Stimulated activated naive CD8-positive, alpha-beta T cell treated with anti-CD3 and anti-CD28 coated beads, Interleukin-15, Interleukin-2, amounts not matched to agents 100 ng/mL and 50 ng/mL, for 24 hours (primary cell): ENCODE measurements around the gene AKT3.
"Not testable (repeated sequence)": the region's sequence is repeated elsewhere in the genome, so short reads cannot be mapped to it uniquely, and the experiment has no call there.

Experiments
- H3K27ac Mint-ChIP-seq: one replicate; pipeline ENCODE4 v1.8.0; 2021; ENCODE audit warnings: mild to moderate bottlenecking, mixed read lengths
- H3K27me3 Mint-ChIP-seq: one replicate; pipeline ENCODE4 v1.8.0; 2021; ENCODE audit warnings: mixed read lengths
- H3K36me3 Mint-ChIP-seq: one replicate; pipeline ENCODE4 v1.8.0; 2021; ENCODE audit warnings: low read depth, mixed read lengths
- H3K4me1 Mint-ChIP-seq: one replicate; pipeline ENCODE4 v1.8.0; 2021; ENCODE audit warnings: low read depth, mixed read lengths
- H3K4me3 Mint-ChIP-seq: one replicate; pipeline ENCODE4 v1.8.0; 2021; ENCODE audit warnings: mild to moderate bottlenecking, mixed read lengths
- H3K9me3 Mint-ChIP-seq: one replicate; pipeline ENCODE4 v1.8.0; 2021; ENCODE audit warnings: mixed read lengths

AKT3 gene

DNA sequence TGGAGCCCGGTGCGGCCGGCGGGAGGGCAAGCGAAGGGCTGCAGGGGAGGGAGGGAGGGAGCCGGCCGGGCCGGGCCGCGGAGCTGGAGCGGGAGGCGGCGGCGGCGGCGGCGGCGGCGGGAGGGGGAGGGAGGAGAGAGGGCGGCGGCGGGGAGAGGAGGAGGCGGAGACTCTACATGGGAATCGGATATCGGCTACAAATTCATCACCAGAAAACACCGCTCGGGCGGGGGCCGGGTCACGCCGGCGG lies at the start of gene AKT3:
Gene AKT3, minus strand, starts transcription at position 42 of the 250 bp plus-strand sequence. CDS start 7,073 bp downstream, outside the sequence.
- no peaks in the 10 kb centered on the region for H3K9me3 Mint-ChIP-seq
- H3K27me3 Mint-ChIP-seq: no peaks in the 10 kb centered on the region
- peak within 1 kb of the TSS; percentile 94 for H3K4me3 Mint-ChIP-seq
- H3K36me3 Mint-ChIP-seq: no peaks in the 10 kb centered on the region
- peaks cover 49% of the 10 kb centered on the region for H3K4me1 Mint-ChIP-seq
- peak within 1 kb of the TSS; percentile 96 for H3K27ac Mint-ChIP-seq

DNA sequence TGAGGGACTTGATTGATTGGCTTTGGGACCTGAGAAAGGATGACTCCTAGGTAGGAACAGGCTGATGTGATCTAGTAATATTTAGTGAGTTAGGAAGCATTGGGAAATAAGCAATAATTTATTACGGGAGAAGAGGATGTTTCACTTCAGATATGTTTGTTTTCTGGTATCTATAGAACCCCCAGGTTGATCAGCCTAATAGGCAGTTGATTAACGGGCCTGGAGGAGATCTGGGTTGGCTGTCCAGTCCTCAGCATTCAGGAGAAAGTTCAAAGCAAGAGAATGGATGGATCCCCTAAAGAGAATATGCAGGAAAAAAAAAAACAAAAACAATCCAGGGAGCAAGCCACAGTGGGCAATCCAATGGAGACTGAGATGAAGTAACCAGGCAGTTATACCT lies 48.2 kb upstream of the AKT3 start:
- no peak overlapping the region for H3K4me3 Mint-ChIP-seq
- H3K4me1 Mint-ChIP-seq: no peaks in the 10 kb centered on the region
- H3K27me3 Mint-ChIP-seq: peaks cover 24% of the 10 kb centered on the region
- no peaks in the 10 kb centered on the region for H3K36me3 Mint-ChIP-seq
- no peaks in the 10 kb centered on the region for H3K9me3 Mint-ChIP-seq
- no peak overlapping the region for H3K27ac Mint-ChIP-seq

DNA sequence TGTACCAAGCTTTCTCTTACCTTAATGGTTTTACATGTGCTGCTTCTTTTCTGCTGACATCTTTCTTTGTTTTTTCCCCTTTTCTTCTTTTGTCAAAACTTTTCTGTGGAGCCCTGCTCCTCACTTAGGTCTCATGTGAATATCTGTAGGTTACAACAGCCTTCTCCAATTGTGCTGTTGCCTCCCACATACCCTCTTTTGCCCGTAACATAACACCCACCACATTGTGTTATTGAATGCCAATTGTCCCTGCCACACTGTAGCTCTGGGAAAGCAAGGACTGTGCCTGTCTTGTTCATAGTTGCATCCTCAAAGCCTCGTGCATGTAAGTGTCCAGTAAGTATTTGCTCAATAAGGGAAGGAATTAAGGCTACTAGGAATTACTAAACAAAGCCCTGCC lies 46.3 kb upstream of the AKT3 start:
- no peak overlapping the region for H3K4me3 Mint-ChIP-seq
- H3K9me3 Mint-ChIP-seq: no peaks in the 10 kb centered on the region
- H3K27ac Mint-ChIP-seq: no peak overlapping the region
- H3K36me3 Mint-ChIP-seq: no peaks in the 10 kb centered on the region
- no peaks in the 10 kb centered on the region for H3K4me1 Mint-ChIP-seq
- H3K27me3 Mint-ChIP-seq: peaks cover 17% of the 10 kb centered on the region

DNA sequence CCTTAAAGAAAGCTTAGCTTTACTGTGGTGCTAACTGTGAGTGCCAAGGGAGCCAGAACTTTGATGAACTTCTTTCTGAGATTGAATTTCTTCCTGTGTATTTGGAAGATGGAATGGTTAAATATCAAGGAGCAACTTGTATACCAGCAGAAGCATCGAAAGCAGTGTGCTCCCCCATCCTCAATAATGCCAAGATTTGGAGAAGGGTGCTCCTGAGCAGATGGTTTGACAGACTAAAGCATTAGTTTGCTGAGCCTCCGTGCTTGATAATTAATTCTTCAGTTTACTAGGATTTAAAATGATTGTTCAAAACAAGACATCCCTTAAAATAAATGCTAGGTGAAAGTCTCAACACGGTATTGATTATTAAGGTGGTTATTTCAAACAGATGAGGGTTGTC lies 42.4 kb upstream of the AKT3 start:
- no peak overlapping the region for H3K4me3 Mint-ChIP-seq
- H3K9me3 Mint-ChIP-seq: no peaks in the 10 kb centered on the region
- peaks cover 12% of the 10 kb centered on the region for H3K27me3 Mint-ChIP-seq
- no peak overlapping the region for H3K27ac Mint-ChIP-seq
- H3K4me1 Mint-ChIP-seq: no peaks in the 10 kb centered on the region
- H3K36me3 Mint-ChIP-seq: no peaks in the 10 kb centered on the region

DNA sequence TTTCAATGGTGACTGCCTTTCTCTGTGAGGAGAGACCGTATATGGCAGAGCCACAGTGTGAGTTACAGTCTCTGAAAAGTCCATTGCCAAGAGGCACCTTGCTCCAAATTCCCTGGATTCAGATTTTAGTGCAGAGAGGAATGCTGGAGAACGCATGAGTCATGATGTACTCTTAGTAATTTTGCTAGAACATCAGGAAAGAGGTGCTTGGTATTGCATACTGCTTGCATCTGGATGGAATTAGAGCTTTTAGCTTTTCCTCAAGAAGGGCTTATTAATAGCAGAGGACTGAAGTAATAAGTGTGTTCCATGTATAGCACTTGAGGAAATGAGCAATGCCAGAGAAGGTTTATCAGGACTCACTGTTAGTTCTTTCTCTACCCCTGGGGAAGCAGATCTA lies 40.5 kb upstream of the AKT3 start:
- Mint-ChIP-seq H3K4me1 (no peaks in the 10 kb centered on the region), H3K9me3 (no peaks in the 10 kb centered on the region), H3K27ac (no peak overlapping the region)

DNA sequence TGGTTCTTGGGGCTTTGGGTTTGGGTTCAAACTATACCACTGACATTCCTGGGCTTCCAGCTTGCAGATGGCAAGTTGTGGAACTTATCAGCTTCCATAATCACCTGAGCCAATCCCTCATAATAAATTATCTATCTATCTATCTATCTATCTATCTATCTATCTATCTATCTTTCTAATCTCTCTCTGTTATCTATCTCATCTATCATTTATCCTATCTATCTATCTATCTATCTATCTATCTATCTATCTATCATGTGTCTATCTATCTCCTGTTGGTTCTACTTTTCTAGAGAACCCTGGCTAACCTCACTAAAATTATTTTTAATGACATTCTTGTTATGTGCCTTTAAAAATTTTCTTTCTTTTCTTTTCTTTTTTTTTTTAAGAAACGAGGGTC lies 35.8 kb upstream of the AKT3 start:
- no peaks in the 10 kb centered on the region for H3K9me3 Mint-ChIP-seq
- no peaks in the 10 kb centered on the region for H3K36me3 Mint-ChIP-seq
- no peaks in the 10 kb centered on the region for H3K27me3 Mint-ChIP-seq
- H3K4me3 Mint-ChIP-seq: no peak overlapping the region
- no peaks in the 10 kb centered on the region for H3K4me1 Mint-ChIP-seq
- no peak overlapping the region for H3K27ac Mint-ChIP-seq

More for the DNA sequence above, 40.5 kb upstream of the AKT3 start:
- H3K4me3 Mint-ChIP-seq: no peak overlapping the region
- H3K36me3 Mint-ChIP-seq: no peaks in the 10 kb centered on the region
- peaks cover 3% of the 10 kb centered on the region for H3K27me3 Mint-ChIP-seq

DNA sequence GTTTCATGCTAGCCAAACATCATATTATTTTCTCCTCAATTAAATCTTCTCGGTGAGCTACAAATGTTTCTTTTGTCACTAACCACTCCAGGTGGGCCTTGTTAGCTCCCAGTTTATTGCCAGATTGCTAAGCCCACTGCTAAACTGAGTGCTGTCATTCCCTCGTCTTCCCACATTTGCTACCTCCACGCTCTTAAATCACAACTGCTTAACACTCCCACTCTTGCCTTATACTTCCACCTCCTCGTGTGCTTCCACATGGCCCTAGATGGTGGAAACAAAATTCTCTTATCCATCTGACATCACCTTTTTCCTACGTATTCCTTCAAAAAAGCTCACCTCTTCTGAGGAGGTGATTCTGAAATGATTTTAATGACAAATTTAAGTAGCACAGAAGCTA lies 34.6 kb upstream of the AKT3 start:
- H3K36me3 Mint-ChIP-seq: no peaks in the 10 kb centered on the region
- H3K27ac Mint-ChIP-seq: no peak overlapping the region

DNA sequence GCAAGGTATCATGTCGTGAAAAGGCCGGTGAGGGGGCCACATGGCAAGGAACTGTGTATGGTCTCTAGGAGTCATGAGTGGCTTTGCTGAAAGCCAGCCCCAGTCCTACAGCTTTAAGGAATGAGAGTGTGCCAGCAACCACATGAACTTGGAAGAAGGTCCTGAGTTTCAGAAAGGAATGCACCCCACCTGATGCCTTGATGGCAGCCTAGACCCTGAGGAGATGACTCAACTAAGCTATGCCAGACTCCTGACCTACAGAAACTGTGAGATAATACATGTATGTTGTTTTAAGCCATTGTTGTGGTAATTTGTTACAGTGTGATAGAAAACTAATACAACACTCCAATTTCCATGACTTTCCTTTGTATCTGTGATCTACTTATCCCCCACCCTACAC lies 33.5 kb upstream of the AKT3 start:
- Mint-ChIP-seq H3K4me1 (no peaks in the 10 kb centered on the region), H3K27ac (no peak overlapping the region), H3K9me3 (no peaks in the 10 kb centered on the region), H3K36me3 (no peaks in the 10 kb centered on the region), H3K27me3 (peaks cover 6% of the 10 kb centered on the region), H3K4me3 (no peak overlapping the region)

More for the DNA sequence above, 34.6 kb upstream of the AKT3 start:
- Mint-ChIP-seq H3K4me3 (no peak overlapping the region), H3K4me1 (no peaks in the 10 kb centered on the region), H3K9me3 (no peaks in the 10 kb centered on the region), H3K27me3 (peaks cover 5% of the 10 kb centered on the region)

DNA sequence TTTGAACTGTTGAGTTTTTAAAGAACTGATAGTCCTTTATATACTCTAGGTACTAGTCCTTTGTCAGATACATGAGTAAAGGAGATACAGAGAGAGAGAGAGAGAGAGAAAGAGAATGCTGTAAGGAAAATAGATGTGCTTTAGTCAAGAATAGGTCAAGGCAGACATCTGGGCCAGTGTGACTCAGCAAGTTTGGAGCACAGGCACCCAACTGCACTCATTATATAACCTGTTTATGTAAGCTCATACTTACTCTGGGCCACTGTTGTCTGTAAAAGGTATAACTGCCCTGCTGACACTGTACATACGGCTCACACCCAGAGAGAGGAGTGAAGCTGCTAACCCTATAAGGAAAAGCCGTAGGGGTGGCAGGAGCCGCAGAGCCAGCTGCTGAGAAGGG lies 32.2 kb upstream of the AKT3 start:
- Mint-ChIP-seq H3K27ac (no peak overlapping the region), H3K4me1 (no peaks in the 10 kb centered on the region), H3K27me3 (peaks cover 6% of the 10 kb centered on the region), H3K4me3 (no peak overlapping the region), H3K36me3 (no peaks in the 10 kb centered on the region), H3K9me3 (no peaks in the 10 kb centered on the region)

DNA sequence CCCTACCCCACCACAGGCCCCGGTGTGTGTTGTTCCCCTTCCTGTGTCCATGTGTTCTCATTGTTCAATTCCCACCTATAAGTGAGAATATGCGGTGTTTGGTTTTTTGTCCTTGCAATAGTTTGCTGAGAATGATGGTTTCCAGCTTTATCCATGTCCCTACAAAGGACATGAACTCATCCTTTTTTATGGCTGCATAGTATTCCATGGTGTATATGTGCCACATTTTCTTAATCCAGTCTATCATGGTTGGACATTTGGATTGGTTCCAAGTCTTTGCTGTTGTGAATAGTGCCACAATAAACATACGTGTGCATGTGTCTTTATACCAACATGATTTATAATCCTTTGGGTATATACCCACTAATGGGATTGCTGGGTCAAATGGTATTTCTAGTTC lies 27.0 kb upstream of the AKT3 start:
- not testable (repeated sequence) for H3K4me1 Mint-ChIP-seq, H3K27me3 Mint-ChIP-seq, H3K4me3 Mint-ChIP-seq, H3K36me3 Mint-ChIP-seq, H3K27ac Mint-ChIP-seq
- H3K9me3 Mint-ChIP-seq: peaks cover 15% of the 10 kb centered on the region

DNA sequence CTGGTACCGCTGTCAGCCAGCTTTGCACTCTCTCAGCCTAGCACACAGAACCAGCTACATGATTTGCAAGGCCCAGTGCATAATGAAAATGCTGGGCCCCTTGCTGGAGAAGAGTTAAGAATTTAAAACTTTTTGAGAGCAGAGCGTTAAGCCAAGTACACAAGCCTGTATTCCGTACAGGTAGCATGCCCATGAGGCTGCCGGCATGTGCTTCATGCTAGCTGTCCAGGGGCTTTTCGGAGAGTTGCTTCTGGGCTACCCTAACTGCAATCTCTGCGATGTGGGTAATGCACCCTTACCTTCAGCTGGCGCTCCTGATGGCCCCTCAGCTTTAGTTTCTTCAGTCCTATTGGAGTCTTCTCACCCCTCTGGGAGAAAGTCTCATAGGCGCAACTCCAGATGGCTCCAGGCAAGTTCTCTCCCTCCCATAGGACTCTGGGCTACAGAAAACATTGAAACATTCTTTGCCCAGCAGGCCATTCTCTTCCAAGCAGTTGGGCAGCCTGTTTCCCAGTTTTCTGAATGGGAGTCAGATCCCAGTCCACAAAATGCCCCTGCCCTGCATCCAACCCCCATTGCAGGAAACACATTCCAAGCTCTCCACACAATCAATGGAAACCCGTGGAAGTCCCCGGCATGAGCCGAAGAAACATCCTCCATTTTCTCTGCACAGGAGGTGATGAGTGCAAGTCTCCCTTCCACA lies 5.7 kb upstream of the AKT3 start:
- peaks cover 15% of the 10 kb centered on the region for H3K27me3 Mint-ChIP-seq
- H3K4me3 Mint-ChIP-seq: no peak overlapping the region
- no peak overlapping the region for H3K27ac Mint-ChIP-seq
- H3K36me3 Mint-ChIP-seq: no peaks in the 10 kb centered on the region
- H3K9me3 Mint-ChIP-seq: no peaks in the 10 kb centered on the region
- H3K4me1 Mint-ChIP-seq: peaks cover 24% of the 10 kb centered on the region

DNA sequence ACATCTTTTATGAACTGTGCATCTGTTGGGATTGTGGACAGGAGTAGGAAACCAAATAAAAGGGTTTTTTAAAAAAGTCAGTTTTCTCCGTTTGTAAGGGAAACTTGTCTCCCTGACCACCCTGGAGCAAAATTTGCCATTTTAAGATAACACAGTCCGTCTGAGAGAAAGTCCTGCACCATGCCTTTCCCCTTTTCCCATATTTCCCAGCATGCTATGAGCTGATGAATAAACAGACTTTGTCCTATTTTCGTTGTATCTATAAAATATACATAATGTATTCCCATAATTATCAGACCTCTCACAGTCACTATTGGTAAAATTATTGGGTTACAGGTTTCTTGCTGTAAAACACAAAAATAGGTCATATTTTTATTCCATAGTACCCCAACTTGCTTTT lies 1.7 kb upstream of the AKT3 start:
- H3K4me1 Mint-ChIP-seq: peaks cover 44% of the 10 kb centered on the region
- H3K36me3 Mint-ChIP-seq: no peaks in the 10 kb centered on the region
- no peaks in the 10 kb centered on the region for H3K9me3 Mint-ChIP-seq
- no peaks in the 10 kb centered on the region for H3K27me3 Mint-ChIP-seq
- peak overlapping the region; percentile 96 for H3K27ac Mint-ChIP-seq
- H3K4me3 Mint-ChIP-seq: peak overlapping the region; percentile 91

DNA sequence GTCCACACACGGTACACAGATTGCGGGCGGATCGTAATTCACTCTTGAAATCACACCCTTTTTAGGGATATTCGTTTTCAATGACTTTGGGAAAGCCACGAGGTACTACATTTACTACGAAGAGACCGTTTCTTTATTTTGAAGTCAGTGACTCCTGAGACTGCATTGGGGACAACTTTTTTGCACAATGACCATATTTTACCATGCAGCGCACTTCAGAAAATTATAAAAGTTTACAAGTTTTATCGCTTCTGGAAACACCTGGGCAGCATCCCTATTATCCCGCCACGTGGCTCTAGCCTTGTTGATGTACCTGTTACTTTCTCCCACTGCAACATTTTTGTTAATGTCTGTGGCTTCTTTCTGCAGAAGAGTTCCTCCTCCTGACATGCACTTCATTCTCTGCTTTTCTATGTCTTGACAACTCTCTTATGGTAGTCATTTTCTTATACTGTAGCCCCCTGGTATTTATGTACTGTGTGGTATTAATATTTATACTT lies 1.3 kb upstream of the AKT3 start:
- Mint-ChIP-seq H3K9me3 (no peaks in the 10 kb centered on the region), H3K36me3 (no peaks in the 10 kb centered on the region), H3K27me3 (no peaks in the 10 kb centered on the region)

DNA sequence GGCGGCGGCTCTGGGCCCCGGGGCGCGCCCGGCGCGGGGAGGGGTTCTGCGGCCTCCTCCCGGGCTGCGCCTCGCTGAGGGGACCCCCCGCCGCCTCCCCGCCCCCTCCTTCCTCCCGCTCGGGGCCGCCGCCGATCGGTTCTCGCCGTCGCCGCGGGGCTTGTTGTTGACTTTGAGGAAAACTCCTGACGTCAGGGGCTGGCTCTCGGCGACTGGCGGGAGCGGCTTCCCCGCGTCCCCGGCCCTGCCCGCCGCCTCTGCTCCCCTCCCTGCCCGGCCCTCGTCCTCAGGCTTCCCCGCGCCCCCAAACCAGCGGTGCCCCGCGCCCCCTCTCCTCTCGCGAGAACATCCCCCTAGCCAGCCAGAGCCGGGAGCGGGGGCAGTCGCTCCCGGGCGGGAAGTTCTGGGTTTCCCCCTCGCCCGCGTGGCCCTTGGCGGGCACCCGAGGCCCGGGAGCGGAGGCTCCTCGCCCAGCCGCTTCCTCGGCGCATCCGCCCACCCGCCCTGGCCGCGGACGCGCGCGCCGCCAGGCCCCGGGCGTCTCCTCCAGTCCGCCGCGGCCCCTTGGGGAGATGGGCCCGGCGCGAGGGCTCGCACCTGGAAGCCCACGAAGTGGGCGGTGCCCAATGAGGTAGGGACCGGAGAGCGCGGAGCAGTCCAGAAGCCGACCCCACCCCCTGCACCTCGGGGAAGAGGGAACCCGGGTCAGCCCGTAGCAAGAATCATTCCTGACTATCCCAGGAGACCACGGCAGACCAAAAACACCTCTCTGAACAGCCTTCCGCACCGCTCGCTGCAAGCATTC lies 611 bp upstream of the AKT3 start:
- no peaks in the 10 kb centered on the region for H3K36me3 Mint-ChIP-seq
- H3K27me3 Mint-ChIP-seq: no peaks in the 10 kb centered on the region
- no peaks in the 10 kb centered on the region for H3K9me3 Mint-ChIP-seq
- peak overlapping the region; percentile 96 for H3K27ac Mint-ChIP-seq
- peak overlapping the region; percentile 91 for H3K4me3 Mint-ChIP-seq
- H3K4me1 Mint-ChIP-seq: peaks cover 49% of the 10 kb centered on the region

More for the DNA sequence above, 1.3 kb upstream of the AKT3 start:
- Mint-ChIP-seq H3K4me3 (peak overlapping the region; percentile 91), H3K27ac (peak overlapping the region; percentile 96), H3K4me1 (peaks cover 48% of the 10 kb centered on the region)

DNA sequence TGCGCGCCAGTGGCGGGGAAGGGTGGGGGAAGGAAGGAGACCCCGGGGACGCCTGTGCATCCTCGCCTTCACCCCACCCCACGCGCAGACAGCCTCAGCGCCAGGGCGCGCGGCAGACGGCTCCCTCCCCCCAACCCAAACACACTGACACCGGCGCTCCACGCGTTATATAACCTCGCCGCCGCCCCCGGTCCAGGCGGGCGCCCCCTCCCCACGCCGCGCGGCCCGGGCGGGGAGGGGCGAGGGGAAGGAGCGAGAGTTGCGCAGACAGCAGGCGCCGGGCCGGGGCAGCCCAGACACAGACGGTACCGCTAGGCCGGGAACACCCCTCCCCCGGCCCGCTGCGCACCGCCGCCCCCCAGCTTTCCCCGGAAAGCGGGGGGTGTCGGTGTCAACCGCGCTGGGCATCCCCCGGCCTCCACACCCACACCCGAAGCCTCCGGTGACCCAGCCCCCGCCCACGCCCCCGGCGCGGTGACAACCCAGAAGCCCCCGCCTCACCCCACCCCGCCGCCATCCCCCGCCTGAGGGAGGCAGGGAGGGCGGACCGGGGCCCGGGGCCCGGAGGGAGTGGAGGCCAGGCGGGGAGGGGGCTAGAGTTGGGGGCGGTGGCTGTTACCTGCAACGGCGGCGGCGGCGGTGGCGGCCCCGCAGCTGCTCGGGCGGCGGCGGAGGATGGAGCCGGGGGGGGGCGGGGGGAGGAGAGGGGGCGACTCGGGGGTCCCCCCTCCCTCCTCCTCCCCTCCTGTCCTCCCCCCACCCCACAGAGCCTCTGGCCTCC lies 432 bp downstream of the AKT3 start:
- no peaks in the 10 kb centered on the region for H3K36me3 Mint-ChIP-seq
- peaks cover 49% of the 10 kb centered on the region for H3K4me1 Mint-ChIP-seq
- H3K9me3 Mint-ChIP-seq: no peaks in the 10 kb centered on the region
- H3K27ac Mint-ChIP-seq: peak overlapping the region; percentile 96
- H3K4me3 Mint-ChIP-seq: peak overlapping the region; percentile 94
- H3K27me3 Mint-ChIP-seq: no peaks in the 10 kb centered on the region
